IMR-90 (cell line): ENCODE results near the gene RPS5. TPM values are rescaled to one million over a fixed set of nuclear protein-coding genes. Genes with fewer than 3 reads are reported as not detected.

Experiments
- ATAC-seq: fragments of 200-7000 bp; cut with Tn5 transposase; 2 replicates; pipeline ENCODE4 v1.9.1; 2020; ENCODE audit warnings: low read depth, mild to moderate bottlenecking, moderate library complexity
- BruUV-seq: library from RNA; stranded (reverse); fragments of 400-500 nt; replicated peaks from 2 replicates; lab custom pipeline; 2021; lab: Mats Ljungman, UMichigan
- CTCF ChIA-PET: fragments of 300-600 bp; formaldehyde crosslinking; extraction: SDS; loops from one replicate; lab custom pipeline; 2021; ENCODE audit warnings: antibody characterized with exemption; lab: Yijun Ruan, JAX
- POLR2A ChIA-PET: fragments of 300-600 bp; sonication (Branson Sonifier 250); formaldehyde crosslinking; loops from one replicate; lab custom pipeline; 2022; ENCODE audit warnings: antibody characterized with exemption; ENCODE audit not compliant: unreplicated experiment; lab: Charles Lee
- DNase-seq: peaks from one replicate; pipeline ENCODE4 v3.0.0; 2013
- H2AFZ ChIP-seq: replicated peaks from 2 replicates; pipeline ENCODE3; 2013; ENCODE audit warnings: low read length, mild to moderate bottlenecking; ENCODE audit not compliant: poor library complexity
- H2AK5ac ChIP-seq: 2 replicates; pipeline ENCODE4 v1.6.1; 2013; ENCODE audit warnings: low read depth, low read length, inconsistent platforms
- H2AK9ac ChIP-seq: replicated peaks from 2 replicates; pipeline ENCODE3; 2013; ENCODE audit warnings: mild to moderate bottlenecking, low read depth, low read length, moderate library complexity; ENCODE audit not compliant: poor library complexity
- H2BK120ac ChIP-seq: 2 replicates; pipeline ENCODE4 v1.6.1; 2013; ENCODE audit warnings: low read depth, low read length, inconsistent platforms
- H2BK15ac ChIP-seq: 3 replicates; pipeline ENCODE4 v1.6.1; 2013; ENCODE audit warnings: low read depth, low read length, inconsistent platforms
- H2BK20ac ChIP-seq: 2 replicates; pipeline ENCODE4 v1.6.1; 2013; ENCODE audit warnings: low read depth, mild to moderate bottlenecking, inconsistent platforms, low read length, moderate library complexity
- H2BK5ac ChIP-seq: 2 replicates; pipeline ENCODE4 v1.6.1; 2013; ENCODE audit warnings: mild to moderate bottlenecking, low read depth, low read length, inconsistent platforms; ENCODE audit not compliant: poor library complexity, severe bottlenecking
- H3K14ac ChIP-seq: replicated peaks from 2 replicates; pipeline ENCODE4 v1.6.1; 2013; ENCODE audit warnings: low read depth, low read length, inconsistent platforms
- H3K18ac ChIP-seq: 2 replicates; pipeline ENCODE4 v1.6.1; 2013; ENCODE audit warnings: low read depth, low read length, control low read depth
- H3K23ac ChIP-seq: 2 replicates; pipeline ENCODE4 v1.6.1; 2013; ENCODE audit warnings: low read depth, low read length, inconsistent platforms
- H3K27ac ChIP-seq: 2 replicates; pipeline ENCODE4 v1.5.1; 2013; ENCODE audit warnings: mild to moderate bottlenecking, control low read depth, low read length; ENCODE audit not compliant: insufficient read depth
- H3K27me3 ChIP-seq: 2 replicates; pipeline ENCODE4 v1.6.1; 2013; ENCODE audit warnings: low read length; ENCODE audit not compliant: control insufficient read depth, insufficient read depth
- H3K36me3 ChIP-seq: 2 replicates; pipeline ENCODE4 v1.6.1; 2013; ENCODE audit warnings: low read length, mixed read lengths; ENCODE audit not compliant: control insufficient read depth, insufficient read depth
- H3K4ac ChIP-seq: 2 replicates; pipeline ENCODE4 v1.6.1; 2013; ENCODE audit warnings: low read depth, low read length, inconsistent platforms
- H3K4me1 ChIP-seq: 2 replicates; pipeline ENCODE4 v1.6.1; 2013; ENCODE audit warnings: low read length, mixed read lengths; ENCODE audit not compliant: control insufficient read depth, insufficient read depth
- H3K4me2 ChIP-seq: 2 replicates; pipeline ENCODE4 v1.6.1; 2013; ENCODE audit warnings: low read depth, mild to moderate bottlenecking, control low read depth, low read length, moderate library complexity
- H3K4me3 ChIP-seq: 2 replicates; pipeline ENCODE4 v1.5.1; 2013; ENCODE audit warnings: low read depth, mild to moderate bottlenecking, control low read depth, low read length, moderate library complexity; ENCODE audit not compliant: insufficient read depth
- H3K56ac ChIP-seq: 2 replicates; pipeline ENCODE4 v1.6.1; 2013; ENCODE audit warnings: low read length, inconsistent platforms; ENCODE audit not compliant: insufficient read depth; ENCODE audit errors: extremely low read depth
- H3K79me1 ChIP-seq, 2 experiments: 2 replicates each; pipeline ENCODE4 v1.6.1; 2013; ENCODE audit warnings: low read length in 2 of 2, inconsistent platforms in 1 of 2, low read depth in 1 of 2
- H3K9ac ChIP-seq: 2 replicates; pipeline ENCODE4 v1.6.1; 2013; ENCODE audit warnings: low read depth, low read length, control low read depth
- H3K9me1 ChIP-seq: 2 replicates; pipeline ENCODE4 v1.6.1; 2013; ENCODE audit warnings: low read length, inconsistent platforms; ENCODE audit not compliant: insufficient read depth
- H3K9me3 ChIP-seq: 2 replicates; pipeline ENCODE4 v1.6.1; 2013; ENCODE audit warnings: low read length; ENCODE audit not compliant: control insufficient read depth, insufficient read depth
- H4K20me1 ChIP-seq: 2 replicates; pipeline ENCODE4 v1.6.1; 2013; ENCODE audit warnings: low read length, inconsistent platforms; ENCODE audit not compliant: insufficient read depth
- H4K5ac ChIP-seq: 2 replicates; pipeline ENCODE4 v1.6.1; 2013; ENCODE audit warnings: mild to moderate bottlenecking, low read depth, low read length, control low read depth
- H4K8ac ChIP-seq, 2 experiments: 2 replicates each; pipeline ENCODE4 v1.6.1; 2013; ENCODE audit warnings: low read depth in 2 of 2, low read length in 2 of 2, control low read depth in 1 of 2, inconsistent platforms in 1 of 2
- H4K91ac ChIP-seq: 2 replicates; pipeline ENCODE4 v1.6.1; 2013; ENCODE audit warnings: low read depth, low read length, inconsistent platforms; ENCODE audit not compliant: insufficient read depth
- CEBPB ChIP-seq: IDR thresholded peaks from 2 replicates; pipeline ENCODE4 v1.6.1; 2012; ENCODE audit warnings: low read depth, low read length, improper control_type of control experiment
- MAZ ChIP-seq: IDR thresholded peaks from 2 replicates; pipeline ENCODE4 v1.6.1; 2012; ENCODE audit warnings: low read depth, mild to moderate bottlenecking, low read length, improper control_type of control experiment, moderate library complexity, borderline replicate concordance
- WGBS, 2 experiments: methylation state at CpG; one replicate each; pipeline versions ENCODE4 v1.1.5 to v1.1.7; 2013; ENCODE audit warnings: missing lambda C conversion rate in 2 of 2; ENCODE audit not compliant: insufficient read length in 1 of 2; ENCODE audit errors: extremely low coverage in 2 of 2; 5-methylcytosine and 5-hydroxymethylcytosine counted together
- dilution Hi-C: fragments of 300-500 bp; cut with HindIII; formaldehyde crosslinking; loops from one replicate; pipeline ENCODE4 v1.14.3; 2018; ENCODE audit warnings: low sequenced_read_pairs; ENCODE audit not compliant: unreplicated experiment
- in situ Hi-C: fragments of 300-500 bp; cut with MboI; formaldehyde crosslinking; loops from 3 replicates; pipeline ENCODE4 v1.14.3; 2019; ENCODE audit warnings: low sequenced_read_pairs, inconsistent platforms, mixed read lengths
- intact Hi-C: fragments of 100-400 bp; cut with micrococcal nuclease; formaldehyde crosslinking; loops from 2 replicates; pipeline ENCODE4 v1.10.0; 2022
- polyA plus RNA-seq, 3 experiments: library from polyadenylated mRNA; depleted of rRNA; stranded (reverse); fragments of >200 nt; gene quantifications; 2 replicates each; pipeline ENCODE4 v1.2.3, GENCODE V29; 2012; ENCODE audit warnings: low replicate concordance in 1 of 3
- total RNA-seq: library from RNA; depleted of rRNA; stranded (reverse); fragments of >200 nt; gene quantifications from 2 replicates; pipeline ENCODE4 v1.2.3, GENCODE V29; 2012

RPS5 gene
- total and polyA plus RNA-seq, 2 of the 4 experiments (the other 2 are of a cell fraction) = 3,265 to 5,858 TPM

DNA sequence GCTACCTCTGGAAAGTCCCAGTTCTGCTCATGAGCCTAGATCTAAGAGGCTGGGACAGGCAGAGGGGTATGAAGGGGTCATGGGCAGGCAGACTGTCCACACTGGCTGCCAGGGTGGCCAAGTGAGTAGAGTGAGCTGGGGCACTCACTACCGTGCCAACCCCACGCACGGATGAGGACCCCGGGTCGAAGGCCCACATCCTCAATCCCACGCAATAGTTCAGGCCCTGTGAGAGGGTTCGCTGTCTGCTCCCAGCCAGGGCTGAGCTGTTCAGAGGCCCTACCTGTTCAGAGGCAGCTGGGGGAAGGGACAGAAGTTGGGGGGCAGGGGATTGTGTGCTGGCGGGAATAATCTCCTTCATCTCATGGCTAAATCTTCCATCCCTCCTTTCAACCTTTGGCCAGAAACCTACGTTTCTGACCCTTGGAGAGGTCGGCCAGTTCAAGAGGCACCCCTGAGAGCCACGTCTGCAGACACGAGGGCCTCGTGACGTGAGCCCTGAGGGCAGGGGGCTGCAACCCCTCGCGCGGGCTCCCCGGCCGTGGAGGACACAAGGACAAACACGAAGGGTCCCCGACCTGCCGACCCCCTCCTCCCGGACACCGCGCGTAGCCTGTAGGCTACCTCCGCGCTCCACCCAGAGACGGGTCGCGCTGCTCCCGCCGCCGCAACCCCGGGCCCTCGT lies 1.0 kb upstream of the RPS5 start:
- BruUV-seq = no TSS peak
- intact Hi-C loops (no loop called here), in situ Hi-C loops (no loop called here)

More for the DNA sequence above, 1.0 kb upstream of the RPS5 start:
- peak overlapping the region; percentile 87 for H3K9ac ChIP-seq
- 20% methylated on average over 5 of the region's 36 CpGs; no CpG with 5 or more reads in 1 of the 2 experiments for WGBS, 2 experiments
- H3K79me1 ChIP-seq = peaks cover 17 to 54% of the 10 kb centered on the region in 2 experiments; a peak in 3 of 4 replicates
- peak overlapping the region; percentile 96 for H2AFZ ChIP-seq
- peak overlapping the region; percentile 92 for H3K14ac ChIP-seq
- peak overlapping the region; percentile 93 to 96 for H4K8ac ChIP-seq
- peak overlapping the region; percentile 52 for H2BK120ac ChIP-seq
- H4K20me1 ChIP-seq = peaks cover 30% of the 10 kb centered on the region
- peak overlapping the region; percentile 55 for H3K4me3 ChIP-seq
- peak overlapping the region; percentile 93 for H2AK5ac ChIP-seq
- TF ChIP-seq CEBPB (no peak), MAZ (0 out of 2 replicates have a peak, but pooled peaks have one; percentile 1)
- no peak overlapping the region for H2BK15ac ChIP-seq
- H3K4me1 ChIP-seq = peaks cover 12% of the 10 kb centered on the region
- H3K4ac ChIP-seq = peak overlapping the region; percentile 90
- POLR2A ChIA-PET = no interaction called here
- dilution Hi-C loops = no loop called here
- peak overlapping the region; percentile 70 for H4K5ac ChIP-seq
- H3K9me1 ChIP-seq = peaks cover 21% of the 10 kb centered on the region
- H3K4me2 ChIP-seq = peak overlapping the region; percentile 73
- H3K27ac ChIP-seq = peak overlapping the region; percentile 86
- peak overlapping the region; percentile 38; the same call in 1 of the 2 replicates for H3K18ac ChIP-seq
- H2AK9ac ChIP-seq = peak overlapping the region; percentile 100
- H3K36me3 ChIP-seq = peaks cover 5% of the 10 kb centered on the region
- peak overlapping the region; percentile 87 for H2BK5ac ChIP-seq
- H3K27me3 ChIP-seq = no peaks in the 10 kb centered on the region
- peak overlapping the region; percentile 70 for H3K56ac ChIP-seq
- no peak overlapping the region for H2BK20ac ChIP-seq
- H3K23ac ChIP-seq = peak overlapping the region; percentile 97
- no peaks in the 10 kb centered on the region for H3K9me3 ChIP-seq
- peak overlapping the region; percentile 92 for H4K91ac ChIP-seq
- DNase-seq (no peak), ATAC-seq (peak; percentile 8; the same call in 1 of the 2 replicates)
- CTCF ChIA-PET = no interaction called here
